WI38 (cell line): Measurements from ENCODE around the gene RLN3.

ENCODE experiments used
- H3K4me3 ChIP-seq: 2 replicates; pipeline ENCODE4 v1.5.1; 2011; ENCODE audit warnings: low read depth, mild to moderate bottlenecking, control low read depth, low read length
- TF ChIP-seq, protein P1 (sequence below): IDR thresholded peaks from 2 replicates; pipeline ENCODE4 v1.5.1; 2012; ENCODE audit warnings: low read depth, mild to moderate bottlenecking, control low read depth, low read length

The RLN3 gene

DNA sequence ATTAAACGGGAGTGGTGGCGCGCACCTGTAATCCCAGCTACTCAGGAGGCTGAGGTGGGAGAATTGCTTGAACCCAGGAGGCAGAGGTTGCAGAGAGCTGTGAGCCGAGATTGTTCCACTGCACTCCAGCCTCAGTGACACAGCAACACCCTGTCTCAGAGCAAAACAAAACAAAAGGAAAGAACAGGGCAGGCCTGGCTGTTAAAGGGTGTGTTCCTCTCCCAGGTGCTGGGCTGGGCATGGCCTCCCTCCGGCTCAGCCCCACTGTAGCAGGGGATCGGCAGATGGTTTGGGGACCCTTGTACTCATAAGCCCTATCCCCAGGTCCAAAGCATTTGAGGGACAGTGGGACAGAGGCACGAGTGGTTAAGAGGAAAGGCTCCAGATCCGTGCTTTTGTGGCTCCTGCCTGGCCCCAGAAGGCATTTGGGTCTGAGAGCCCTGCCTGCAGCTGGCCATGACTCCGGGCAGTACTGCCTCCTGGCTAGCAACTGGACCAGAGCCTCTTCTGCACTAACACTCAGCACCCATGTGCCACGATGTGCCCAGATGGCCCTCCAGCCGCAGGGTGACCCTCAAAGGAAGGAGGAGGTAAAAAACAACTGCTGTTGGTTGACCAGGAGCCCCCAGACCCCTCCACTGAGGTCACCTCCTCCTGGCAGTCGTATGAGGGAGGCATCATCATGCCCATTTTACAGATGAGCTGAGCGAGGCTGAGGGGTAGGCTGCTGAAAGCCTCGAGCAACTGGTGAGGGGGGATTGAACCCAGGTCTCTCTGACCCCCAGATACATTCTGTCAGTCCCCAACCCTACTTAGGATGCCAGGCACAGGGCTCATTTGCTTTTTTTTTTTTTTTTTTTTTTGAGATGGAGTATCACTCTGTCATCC is 31.8 kb upstream of the RLN3 start:
- no peak overlapping the region for H3K4me3 ChIP-seq
- TF ChIP-seq, protein P1, sequence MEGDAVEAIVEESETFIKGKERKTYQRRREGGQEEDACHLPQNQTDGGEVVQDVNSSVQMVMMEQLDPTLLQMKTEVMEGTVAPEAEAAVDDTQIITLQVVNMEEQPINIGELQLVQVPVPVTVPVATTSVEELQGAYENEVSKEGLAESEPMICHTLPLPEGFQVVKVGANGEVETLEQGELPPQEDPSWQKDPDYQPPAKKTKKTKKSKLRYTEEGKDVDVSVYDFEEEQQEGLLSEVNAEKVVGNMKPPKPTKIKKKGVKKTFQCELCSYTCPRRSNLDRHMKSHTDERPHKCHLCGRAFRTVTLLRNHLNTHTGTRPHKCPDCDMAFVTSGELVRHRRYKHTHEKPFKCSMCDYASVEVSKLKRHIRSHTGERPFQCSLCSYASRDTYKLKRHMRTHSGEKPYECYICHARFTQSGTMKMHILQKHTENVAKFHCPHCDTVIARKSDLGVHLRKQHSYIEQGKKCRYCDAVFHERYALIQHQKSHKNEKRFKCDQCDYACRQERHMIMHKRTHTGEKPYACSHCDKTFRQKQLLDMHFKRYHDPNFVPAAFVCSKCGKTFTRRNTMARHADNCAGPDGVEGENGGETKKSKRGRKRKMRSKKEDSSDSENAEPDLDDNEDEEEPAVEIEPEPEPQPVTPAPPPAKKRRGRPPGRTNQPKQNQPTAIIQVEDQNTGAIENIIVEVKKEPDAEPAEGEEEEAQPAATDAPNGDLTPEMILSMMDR, result no peak

DNA sequence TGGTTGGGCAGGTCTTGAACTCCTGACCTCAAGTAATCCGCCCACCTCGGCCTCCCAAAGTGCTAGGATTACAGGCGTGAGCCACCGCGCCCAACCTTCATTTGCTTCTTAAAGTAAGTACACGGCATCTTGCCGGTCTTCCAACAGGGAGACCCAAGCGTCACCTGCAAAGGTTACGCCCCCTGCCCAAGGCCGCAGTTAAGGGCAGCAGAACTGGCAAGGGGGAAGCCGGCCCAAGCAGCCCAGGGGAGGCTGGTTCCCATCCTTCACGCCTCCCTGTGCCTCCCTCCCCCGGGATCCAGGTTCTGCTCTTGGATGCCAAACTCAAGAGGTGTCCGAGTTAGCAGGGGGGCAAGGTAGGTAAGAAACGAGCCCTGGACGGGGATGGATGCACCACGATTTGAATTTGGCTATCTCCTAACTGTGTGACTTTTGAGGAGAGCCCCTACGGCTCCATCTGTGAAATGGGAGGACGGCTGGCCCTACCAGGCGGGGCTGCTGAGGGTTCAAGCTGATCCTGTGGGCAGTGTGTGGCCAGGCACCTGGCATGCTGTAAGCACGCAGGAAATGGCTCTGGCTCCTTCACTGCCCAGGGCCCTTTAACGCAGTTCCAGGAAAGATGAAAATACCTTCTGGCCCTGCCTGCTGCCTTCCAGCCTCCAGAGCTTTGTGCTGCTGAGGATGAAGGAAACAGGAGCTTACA is 30.9 kb upstream of the RLN3 start:
- TF ChIP-seq, protein P1, result no peak
- no peak overlapping the region for H3K4me3 ChIP-seq

DNA sequence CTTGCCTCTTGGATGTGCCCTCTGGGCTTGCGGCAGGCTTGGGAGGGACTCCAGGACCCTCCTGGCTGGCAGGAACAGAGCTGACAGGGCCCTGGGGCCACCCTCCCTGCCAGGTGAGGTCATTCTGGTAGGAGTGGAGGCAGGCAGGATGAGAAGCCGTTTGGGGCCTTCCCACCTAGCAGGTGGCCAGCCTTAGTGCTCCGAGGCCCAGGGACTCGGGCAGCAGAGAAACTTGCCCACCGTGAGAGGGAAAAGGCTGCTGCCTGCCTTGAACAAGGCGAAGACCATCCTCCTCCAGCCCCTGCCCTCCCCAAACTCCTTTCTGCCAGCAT is 30.4 kb upstream of the RLN3 start:
- TF ChIP-seq, protein P1, result no peak
- H3K4me3 ChIP-seq, result no peak overlapping the region

DNA sequence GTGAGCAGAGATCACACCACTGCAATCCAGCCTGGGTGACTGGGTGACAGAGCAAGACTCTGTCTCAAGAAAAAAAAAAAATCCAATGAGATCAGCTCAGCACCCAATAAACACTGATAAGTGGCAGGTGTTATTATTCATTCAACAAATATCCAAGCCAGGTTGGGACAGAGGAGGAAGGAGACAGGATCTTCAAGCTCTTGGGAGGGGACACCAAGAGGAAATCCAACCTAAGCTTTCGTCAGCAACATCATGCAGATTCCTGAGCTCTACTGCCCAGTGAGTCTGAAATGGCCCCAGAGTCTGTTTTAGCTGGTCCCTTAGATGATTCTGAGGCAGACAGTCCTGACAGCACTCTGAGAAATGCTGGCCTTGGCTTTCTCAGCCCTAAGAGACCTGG is 29.5 kb upstream of the RLN3 start:
- TF ChIP-seq, protein P1, result no peak
- H3K4me3 ChIP-seq, result no peak overlapping the region

DNA sequence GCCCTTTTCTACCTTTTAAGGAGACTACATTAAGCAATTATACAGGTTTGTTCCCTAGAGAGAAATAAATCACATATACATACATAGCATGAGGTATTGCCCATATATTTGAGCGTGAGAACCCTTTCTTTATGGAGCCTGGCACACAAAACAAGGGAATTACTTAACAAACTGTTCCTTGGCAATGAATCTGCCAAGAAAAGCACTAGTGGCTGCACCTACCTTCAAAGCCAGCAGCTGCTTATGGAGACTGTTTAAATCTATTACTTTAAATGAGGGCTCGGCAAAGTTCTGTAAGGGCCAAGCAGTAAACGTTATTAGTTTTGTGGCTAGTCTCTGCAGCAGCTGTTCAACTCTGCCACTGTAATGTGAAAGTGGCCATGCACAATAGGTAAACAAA is 28.9 kb upstream of the RLN3 start:
- TF ChIP-seq, protein P1, result no peak
- no peak overlapping the region for H3K4me3 ChIP-seq

DNA sequence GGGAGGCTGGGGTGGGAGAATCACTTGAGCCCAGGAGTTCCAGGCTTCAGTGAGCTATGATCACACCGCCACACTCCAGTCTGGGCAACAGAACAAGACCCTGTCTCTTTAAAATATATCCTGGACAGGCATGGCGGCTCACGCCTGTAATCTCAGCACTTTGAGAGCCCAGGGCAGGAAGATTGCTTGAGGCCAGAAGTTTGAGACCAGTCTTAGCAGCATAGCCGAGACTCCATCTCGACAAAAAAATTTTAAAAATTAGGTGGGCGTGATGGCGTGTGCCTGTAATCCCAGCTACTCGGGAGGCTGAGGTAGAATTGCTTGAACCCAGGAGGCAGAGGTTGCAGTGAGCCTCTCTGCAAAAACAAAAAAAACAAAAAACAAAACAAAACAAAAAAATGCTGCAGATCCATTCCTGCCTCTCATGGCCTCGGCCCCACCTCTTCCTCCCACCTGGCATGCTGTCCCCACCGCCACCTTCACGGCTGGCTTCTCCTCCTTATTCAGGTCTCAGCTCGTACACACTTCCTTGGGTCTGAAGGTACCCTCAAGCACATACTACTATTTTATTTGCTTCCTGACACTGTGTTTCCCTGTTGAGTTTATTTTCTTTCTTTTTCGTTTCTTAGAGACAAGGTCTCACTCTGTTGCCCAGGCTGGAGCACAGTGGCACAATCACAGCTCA is 27.1 kb upstream of the RLN3 start:
- TF ChIP-seq, protein P1, result no peak
- H3K4me3 ChIP-seq, result no peak overlapping the region
